ENCODE results near the gene PLEKHO2.

- TF ChIP-seq POLR2AphosphoS5 (IDR thresholded peaks at IDR 0.05; ENCODE audit: low read depth, low read length) (no peak), POLR2A (IDR thresholded peaks at IDR 0.05; ENCODE audit: low read depth, low read length) (no peak), TAF1 (IDR thresholded peaks at IDR 0.05; ENCODE audit: borderline replicate concordance, low read depth, low read length) (no peak)
These were observed 28.6 kb upstream of the PLEKHO2 start for GRCh38 chr15:64813075-64813474.
